Parathyroid adenoma (tissue), 2 donors: ENCODE data around the gene DNM1.

Experiments used
- H2AFZ ChIP-seq: fragments of 300-600 bp; sonication (generic); one replicate; pipeline ENCODE4 v1.7.0; 2017; ENCODE audit warnings: antibody characterized with exemption, mild to moderate bottlenecking
- H3K27ac ChIP-seq: fragments of 300-600 bp; sonication (generic); one replicate; pipeline ENCODE4 v1.7.0; 2017
- H3K27me3 ChIP-seq: fragments of 300-600 bp; sonication (generic); one replicate; pipeline ENCODE4 v1.7.0; 2017; ENCODE audit warnings: low read length; ENCODE audit not compliant: control insufficient read depth, insufficient read depth
- H3K36me3 ChIP-seq: fragments of 300-600 bp; sonication (generic); one replicate; pipeline ENCODE4 v1.7.0; 2017; ENCODE audit warnings: low read length; ENCODE audit not compliant: control insufficient read depth, insufficient read depth
- H3K4me1 ChIP-seq: fragments of 300-600 bp; sonication (generic); one replicate; pipeline ENCODE4 v1.7.0; 2017; ENCODE audit warnings: control low read depth
- H3K4me2 ChIP-seq: fragments of 300-600 bp; sonication (generic); one replicate; pipeline ENCODE4 v1.7.0; 2017; ENCODE audit warnings: low read length
- H3K4me3 ChIP-seq: fragments of 300-600 bp; sonication (generic); one replicate; pipeline ENCODE4 v1.7.0; 2017; ENCODE audit warnings: low read depth, low read length
- H3K79me2 ChIP-seq: fragments of 300-600 bp; sonication (generic); one replicate; pipeline ENCODE4 v1.7.0; 2017; ENCODE audit warnings: control low read depth
- H3K9ac ChIP-seq: fragments of 300-600 bp; sonication (generic); one replicate; pipeline ENCODE4 v1.7.0; 2017; ENCODE audit warnings: mild to moderate bottlenecking
- H3K9me3 ChIP-seq: fragments of 300-600 bp; sonication (generic); one replicate; pipeline ENCODE4 v1.7.0; 2017; ENCODE audit warnings: low read length; ENCODE audit not compliant: control insufficient read depth
- CTCF ChIP-seq: fragments of 300-600 bp; sonication (generic); IDR thresholded peaks from one replicate; pipeline ENCODE4 v1.7.0; 2017; ENCODE audit warnings: antibody characterized with exemption, mild to moderate bottlenecking
- donor health status: primary hyperparathyroidism.

The DNM1 gene

GRCh38 chr9:128159784-128160602 lies 43.2 kb upstream of the DNM1 start, which contains the start of gene BBLN:
Gene BBLN, plus strand, starts transcription at chr9:128160265. Its CDS starts 143 bp downstream, at chr9:128160408.
- no peaks in the 10 kb centered on the region for H3K9me3 ChIP-seq
- H3K36me3 ChIP-seq, result no peaks in the 10 kb centered on the region
- TF ChIP-seq CTCF, result no peak
- H3K27me3 ChIP-seq, result no peaks in the 10 kb centered on the region
- H3K27ac ChIP-seq, result no peak within 1 kb of the TSS
- H3K4me2 ChIP-seq, result peak within 1 kb of the TSS; percentile 96
- peak within 1 kb of the TSS; percentile 58 for H2AFZ ChIP-seq
- no peaks in the 10 kb centered on the region for H3K4me1 ChIP-seq
- H3K4me3 ChIP-seq, result peak within 1 kb of the TSS; percentile 58
- H3K9ac ChIP-seq, result no peak within 1 kb of the TSS
- no peaks in the 10 kb centered on the region for H3K79me2 ChIP-seq

GRCh38 chr9:128160603-128160987 lies 42.6 kb upstream of the DNM1 start:
- no peaks in the 10 kb centered on the region for H3K9me3 ChIP-seq
- no peak for TF ChIP-seq CTCF
- H3K4me3 ChIP-seq, result peak overlapping the region; percentile 58
- H3K79me2 ChIP-seq, result no peaks in the 10 kb centered on the region
- peak overlapping the region; percentile 58 for H2AFZ ChIP-seq
- H3K36me3 ChIP-seq, result no peaks in the 10 kb centered on the region
- no peak overlapping the region for H3K27ac ChIP-seq
- no peak overlapping the region for H3K9ac ChIP-seq
- no peaks in the 10 kb centered on the region for H3K27me3 ChIP-seq
- no peaks in the 10 kb centered on the region for H3K4me1 ChIP-seq
- H3K4me2 ChIP-seq, result peak overlapping the region; percentile 96

- H3K4me3 ChIP-seq, result no peak overlapping the region
- no peaks in the 10 kb centered on the region for H3K27me3 ChIP-seq
- no peaks in the 10 kb centered on the region for H3K4me1 ChIP-seq
- H3K79me2 ChIP-seq, result no peaks in the 10 kb centered on the region
- no peak overlapping the region for H3K9ac ChIP-seq
- H2AFZ ChIP-seq, result no peak overlapping the region
- no peak for TF ChIP-seq CTCF
- no peak overlapping the region for H3K27ac ChIP-seq
- H3K4me2 ChIP-seq, result no peak overlapping the region
- H3K9me3 ChIP-seq, result no peaks in the 10 kb centered on the region
- H3K36me3 ChIP-seq, result no peaks in the 10 kb centered on the region
Measured at GRCh38 chr9:128161215-128161902, 41.8 kb upstream of the DNM1 start.

GRCh38 chr9:128162215-128163026 lies 40.8 kb upstream of the DNM1 start:
- Histone ChIP-seq H3K79me2 (no peaks in the 10 kb centered on the region), H3K36me3 (no peaks in the 10 kb centered on the region), H2AFZ (no peak overlapping the region), H3K4me3 (no peak overlapping the region), H3K27me3 (no peaks in the 10 kb centered on the region), H3K9me3 (no peaks in the 10 kb centered on the region), H3K9ac (no peak overlapping the region), H3K27ac (no peak overlapping the region), H3K4me1 (no peaks in the 10 kb centered on the region), H3K4me2 (no peak overlapping the region)
- no peak for TF ChIP-seq CTCF
